NCI-H2171 treated with DMSO at 0.1 percent for 48 hours (cell line): ENCODE measurements around the gene GALNT7.
A peak's percentile ranks its signal among the peaks of the same experiment; 100 is the strongest.
"Not testable (repeated sequence)": the region's sequence is repeated elsewhere in the genome, so short reads cannot be mapped to it uniquely, and the experiment has no call there.

Experiments used
- DNase-seq: peaks from one replicate; lab custom pipeline; 2025; lab: John Stamatoyannopoulos, UW

GALNT7 gene, protein sequence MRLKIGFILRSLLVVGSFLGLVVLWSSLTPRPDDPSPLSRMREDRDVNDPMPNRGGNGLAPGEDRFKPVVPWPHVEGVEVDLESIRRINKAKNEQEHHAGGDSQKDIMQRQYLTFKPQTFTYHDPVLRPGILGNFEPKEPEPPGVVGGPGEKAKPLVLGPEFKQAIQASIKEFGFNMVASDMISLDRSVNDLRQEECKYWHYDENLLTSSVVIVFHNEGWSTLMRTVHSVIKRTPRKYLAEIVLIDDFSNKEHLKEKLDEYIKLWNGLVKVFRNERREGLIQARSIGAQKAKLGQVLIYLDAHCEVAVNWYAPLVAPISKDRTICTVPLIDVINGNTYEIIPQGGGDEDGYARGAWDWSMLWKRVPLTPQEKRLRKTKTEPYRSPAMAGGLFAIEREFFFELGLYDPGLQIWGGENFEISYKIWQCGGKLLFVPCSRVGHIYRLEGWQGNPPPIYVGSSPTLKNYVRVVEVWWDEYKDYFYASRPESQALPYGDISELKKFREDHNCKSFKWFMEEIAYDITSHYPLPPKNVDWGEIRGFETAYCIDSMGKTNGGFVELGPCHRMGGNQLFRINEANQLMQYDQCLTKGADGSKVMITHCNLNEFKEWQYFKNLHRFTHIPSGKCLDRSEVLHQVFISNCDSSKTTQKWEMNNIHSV

DNA sequence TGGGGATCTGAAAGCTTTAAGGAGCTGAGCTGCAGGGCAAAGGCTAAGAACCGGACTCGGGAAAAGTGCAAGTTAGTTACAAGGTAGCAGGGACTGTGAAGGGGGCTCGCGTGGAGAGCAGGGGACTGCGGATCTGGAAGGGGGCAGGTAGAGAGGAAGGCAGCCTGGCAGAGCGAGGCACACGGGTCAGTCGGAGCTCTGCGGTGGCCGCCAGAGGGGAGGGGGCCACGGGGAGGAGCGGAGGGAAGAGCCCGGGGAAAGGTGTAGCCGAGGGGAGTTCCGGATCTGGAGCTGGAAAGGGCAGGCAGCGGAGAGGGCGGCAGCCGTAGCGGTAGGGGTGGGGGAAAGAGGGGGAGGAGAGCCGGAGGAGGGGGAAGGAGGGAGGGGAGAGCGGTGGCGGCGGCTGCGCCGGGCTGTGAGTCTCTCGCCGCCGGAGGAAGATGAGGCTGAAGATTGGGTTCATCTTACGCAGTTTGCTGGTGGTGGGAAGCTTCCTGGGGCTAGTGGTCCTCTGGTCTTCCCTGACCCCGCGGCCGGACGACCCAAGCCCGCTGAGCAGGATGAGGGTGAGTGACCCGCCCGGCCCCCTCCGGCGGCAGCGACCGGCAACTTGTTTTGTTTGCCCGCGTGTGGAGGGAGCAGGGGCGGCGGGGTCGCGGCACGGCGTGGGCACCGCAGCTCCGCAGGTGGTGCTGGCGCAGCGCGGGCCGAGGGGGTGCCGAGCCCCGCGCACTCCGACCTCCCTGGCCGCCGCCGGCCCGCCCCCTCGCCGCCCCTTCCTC, at the start of gene GALNT7:
GALNT7 (plus strand) TSS at position 416 of the 782 bp plus-strand sequence; CDS start at position 441, 25 bp downstream.
- DNase-seq, result peak; percentile 71

DNA sequence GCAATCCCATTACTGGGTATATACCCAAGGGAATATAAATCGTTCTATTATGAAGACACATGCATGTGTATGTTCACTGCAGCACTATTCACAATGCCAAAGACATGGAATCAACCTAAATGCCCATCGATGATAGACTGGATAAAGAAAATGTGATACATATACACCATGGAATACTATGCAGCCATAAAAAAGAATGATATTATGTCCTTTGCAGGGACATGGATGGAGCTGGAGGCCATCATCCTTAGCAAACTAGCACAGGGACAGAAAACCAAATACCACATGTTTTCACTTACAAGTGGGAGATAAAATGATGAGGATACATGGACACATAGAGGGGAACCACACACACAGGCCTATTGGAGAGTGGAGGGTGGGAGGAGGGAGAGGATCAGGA, 49.8 kb upstream of the GALNT7 start:
- DNase-seq, result not testable (repeated sequence)

DNA sequence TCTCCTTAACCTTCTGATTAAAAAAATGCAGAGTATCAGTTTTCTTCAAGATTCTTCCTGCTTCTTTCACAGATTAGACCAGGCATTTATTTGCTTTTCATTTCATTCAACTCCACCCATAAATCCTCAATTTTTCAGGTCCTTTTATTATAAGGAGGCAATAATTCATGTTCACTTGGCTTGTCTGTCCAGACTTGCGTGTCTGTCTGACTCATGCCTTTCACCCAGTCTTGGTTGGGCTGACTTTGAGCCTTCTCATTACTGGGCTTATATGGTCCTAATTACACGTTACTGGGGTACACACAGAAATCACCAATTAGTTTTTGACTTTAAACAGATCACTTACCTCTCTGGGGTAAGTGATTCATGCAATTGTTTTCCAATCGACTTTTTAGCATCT, 48.8 kb upstream of the GALNT7 start:
- no peak for DNase-seq

DNA sequence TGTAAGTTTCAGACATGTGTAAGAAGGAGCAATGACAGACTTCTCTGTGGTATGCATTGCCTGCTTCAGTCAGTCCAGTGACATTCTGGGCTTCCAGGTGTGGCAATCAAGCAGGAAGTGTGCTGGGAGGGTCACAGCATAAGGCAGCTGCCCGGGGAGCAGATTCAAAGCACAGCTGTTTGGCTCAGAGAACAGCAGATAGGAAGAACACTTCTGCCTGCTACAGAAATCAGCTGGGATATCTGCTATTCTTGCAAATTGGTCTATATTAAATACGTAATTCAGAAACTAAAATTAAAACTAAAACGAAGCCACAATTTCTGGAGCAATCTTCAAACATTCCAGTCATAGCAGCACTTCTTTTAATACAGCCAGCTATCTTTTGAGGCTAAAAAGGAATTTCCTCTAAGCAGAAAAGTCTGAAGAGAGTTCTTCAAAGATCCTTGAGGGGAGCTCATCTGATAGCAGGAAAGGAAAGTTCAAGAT, 47.5 kb upstream of the GALNT7 start:
- peak; percentile 63 for DNase-seq

DNA sequence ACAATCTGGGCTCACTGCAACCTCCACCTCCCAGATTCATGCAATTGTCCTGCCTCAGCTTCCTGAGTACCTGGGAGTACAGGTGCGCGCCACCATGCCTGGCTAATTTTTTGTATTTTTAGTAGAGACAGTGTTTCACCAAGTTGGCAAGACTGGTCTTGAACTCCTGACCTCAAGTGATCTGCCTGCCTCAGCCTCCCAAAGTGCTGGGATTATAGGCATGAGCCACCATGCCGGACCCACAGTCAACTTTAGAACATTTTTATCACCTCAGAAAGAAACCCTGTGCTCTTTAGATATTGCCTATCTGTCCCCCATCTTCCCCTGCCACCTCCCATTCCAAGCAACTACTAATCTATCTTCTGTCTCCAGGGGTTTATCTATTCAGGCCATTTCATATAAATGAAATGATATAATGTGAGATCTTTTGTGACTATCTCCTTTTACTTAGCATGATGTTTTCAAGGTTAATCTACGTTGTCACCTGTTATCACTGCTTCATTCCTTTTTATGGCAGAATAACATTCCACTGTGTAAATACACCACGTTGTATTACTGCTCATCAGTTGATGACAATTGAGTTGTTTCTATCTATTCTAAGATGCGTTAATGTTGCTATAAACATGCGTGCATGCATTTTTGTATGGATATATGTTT, 44.3 kb upstream of the GALNT7 start:
- no peak for DNase-seq

DNA sequence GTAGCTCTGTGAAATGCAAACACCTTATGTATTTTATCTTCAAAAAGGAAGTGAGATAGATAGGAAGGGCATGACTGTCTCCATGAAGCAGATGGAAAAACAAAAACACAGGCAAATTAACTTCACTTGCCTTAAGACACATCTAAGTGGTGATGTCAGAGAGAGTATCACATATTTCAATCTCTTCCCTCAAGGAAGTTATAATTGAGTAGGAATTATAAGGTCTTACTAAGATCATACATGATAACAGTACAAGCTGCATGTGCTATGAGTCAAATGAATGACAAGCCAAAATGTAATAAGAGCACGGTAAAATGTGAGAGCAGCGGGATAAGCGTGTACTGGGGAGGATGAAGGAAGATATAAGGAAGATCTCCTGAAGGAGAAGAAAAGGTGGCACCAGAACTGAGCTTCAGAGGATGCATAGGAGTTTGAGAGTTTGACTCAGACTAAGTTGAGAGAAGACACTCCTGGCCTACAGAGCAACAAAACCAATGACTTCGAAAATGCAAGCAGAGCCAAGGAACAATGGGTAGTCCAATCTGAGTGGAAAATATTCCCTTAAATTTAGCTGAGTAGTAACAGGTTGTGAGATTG, 43.3 kb upstream of the GALNT7 start:
- no peak for DNase-seq

DNA sequence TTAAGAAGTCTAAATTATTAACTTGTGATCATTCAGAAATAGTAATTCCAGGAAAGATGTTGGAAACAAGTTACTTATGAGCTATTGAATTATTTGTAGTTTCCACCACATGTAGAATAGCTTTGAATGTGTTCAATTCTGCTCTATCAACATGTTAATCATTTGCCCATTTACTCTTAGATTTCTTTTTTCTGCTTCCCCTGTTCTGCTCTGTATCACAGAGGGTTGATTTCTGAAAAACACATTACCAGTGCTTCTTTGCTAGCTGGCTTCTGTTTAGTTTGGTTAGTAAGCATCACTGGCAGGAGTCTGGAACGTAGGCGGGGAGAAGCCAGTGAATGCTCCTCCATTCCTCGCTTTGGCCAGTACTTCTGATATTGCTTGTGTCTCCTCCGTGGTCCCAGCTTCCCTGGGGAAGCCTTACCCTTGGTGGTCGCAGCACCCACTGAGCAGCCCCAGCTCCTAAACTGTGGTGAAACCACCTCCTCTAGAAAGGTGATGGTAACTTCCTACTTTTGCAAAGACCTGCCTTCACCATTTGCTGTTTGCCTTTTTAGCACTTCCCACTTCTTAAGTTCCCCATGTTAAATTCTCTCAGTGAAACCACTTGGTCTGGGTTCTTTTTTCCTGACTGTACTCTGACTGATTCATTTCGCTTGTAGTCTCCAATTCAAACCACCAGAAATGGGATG, 40.3 kb upstream of the GALNT7 start:
- no peak for DNase-seq

DNA sequence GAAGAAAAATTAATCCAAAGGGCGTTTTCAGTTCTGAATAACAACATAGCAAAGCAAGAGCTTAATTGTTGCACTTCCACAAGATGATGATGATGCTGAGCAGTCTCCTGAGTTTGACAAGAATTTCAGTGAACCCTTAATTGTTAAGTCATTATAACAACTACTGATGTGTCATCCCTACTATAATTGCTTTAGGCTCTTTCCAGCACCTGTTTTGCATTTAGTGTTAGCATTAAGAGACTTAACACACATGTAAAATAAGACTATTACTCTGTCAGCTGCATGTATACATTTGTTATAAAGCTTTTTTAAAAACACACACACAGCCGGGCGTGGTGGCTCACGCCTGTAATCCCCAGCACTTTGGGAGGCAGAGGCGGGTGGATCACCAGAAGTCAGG, 37.9 kb upstream of the GALNT7 start:
- DNase-seq, result no peak

DNA sequence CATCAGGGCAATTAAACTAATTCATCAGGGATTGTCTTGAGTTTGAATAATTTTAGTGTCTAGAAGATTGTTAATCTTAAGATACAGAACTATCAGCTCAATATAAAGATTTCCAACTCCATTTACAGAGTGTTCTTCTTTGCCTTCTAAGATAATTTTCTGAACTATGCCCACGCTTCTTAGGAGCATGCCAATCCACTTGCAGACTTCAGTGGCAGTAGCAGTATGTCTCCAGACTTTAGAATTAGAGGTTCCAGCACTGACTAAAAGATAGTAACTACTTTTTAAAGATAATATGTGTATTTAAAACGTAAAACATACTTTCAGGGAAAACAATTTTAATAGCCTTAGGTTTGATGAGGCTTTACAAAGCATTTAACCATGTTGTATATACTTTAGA, 34.2 kb upstream of the GALNT7 start:
- DNase-seq, result no peak

DNA sequence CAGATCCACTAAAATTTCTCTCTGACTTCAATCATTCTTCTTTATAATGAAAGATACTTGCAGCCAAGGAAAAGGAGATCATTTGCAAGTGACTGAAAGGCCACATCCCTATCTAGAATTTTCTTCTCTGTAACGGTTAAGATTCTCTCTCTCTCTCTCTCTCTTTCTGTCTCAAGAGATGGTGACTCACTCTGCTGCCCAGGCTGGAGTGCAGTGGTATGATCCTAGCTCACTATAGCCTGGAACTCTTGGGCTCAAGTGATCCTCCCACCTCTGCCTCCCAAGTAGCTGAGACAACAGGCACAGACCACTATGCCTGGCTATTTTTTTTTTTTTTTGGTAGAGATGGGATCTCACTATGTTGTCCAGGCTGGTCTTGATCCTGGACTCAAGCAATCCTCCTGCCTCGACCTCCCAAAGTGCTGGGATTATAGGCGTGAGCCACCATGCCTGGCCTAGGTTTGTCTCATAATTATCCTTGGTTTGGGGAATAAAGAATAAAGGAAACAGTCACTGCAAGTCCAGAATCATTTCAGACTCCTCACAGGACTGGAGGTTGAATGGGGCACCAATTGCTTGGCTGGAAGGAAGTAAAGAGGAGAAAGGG, 33.3 kb upstream of the GALNT7 start:
- DNase-seq, result no peak

DNA sequence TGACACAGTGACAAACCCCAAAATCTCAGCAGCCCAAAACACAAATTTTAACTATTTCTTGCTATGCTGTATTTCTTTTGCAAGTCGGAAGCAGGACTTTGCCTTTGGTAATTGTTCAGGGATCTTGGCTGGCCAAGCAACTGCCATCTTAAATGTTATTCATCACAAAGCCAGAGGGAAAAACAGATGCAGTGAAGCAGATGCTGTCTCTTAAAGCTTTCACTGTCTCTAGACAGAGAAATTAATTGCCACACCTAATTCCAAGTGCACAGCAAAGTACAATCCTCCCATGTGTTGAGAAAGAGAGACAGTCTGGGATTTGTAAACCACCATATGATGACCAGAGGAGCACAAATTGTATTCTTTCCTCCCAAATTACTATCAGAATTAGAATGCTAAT, 30.0 kb upstream of the GALNT7 start:
- peak; percentile 54 for DNase-seq

DNA sequence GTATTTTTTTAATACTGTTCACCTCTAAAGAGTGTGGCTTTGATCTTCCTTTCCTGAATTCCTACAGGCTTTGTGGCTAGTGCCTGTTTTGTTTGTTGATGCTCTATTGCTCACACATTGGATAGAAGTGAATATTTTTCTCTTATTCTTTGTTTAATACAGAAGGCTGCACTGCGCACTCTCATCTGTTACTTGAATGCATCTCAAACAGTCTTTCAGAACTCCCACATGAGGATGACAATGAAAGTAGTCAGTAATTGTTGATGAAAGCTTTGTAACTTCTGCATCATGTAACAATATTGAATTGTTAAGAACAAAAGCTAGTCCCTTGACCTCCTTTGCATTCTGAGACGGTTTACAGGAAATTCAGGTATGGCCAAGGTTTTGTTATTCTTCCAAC, 29.1 kb upstream of the GALNT7 start:
- no peak for DNase-seq

DNA sequence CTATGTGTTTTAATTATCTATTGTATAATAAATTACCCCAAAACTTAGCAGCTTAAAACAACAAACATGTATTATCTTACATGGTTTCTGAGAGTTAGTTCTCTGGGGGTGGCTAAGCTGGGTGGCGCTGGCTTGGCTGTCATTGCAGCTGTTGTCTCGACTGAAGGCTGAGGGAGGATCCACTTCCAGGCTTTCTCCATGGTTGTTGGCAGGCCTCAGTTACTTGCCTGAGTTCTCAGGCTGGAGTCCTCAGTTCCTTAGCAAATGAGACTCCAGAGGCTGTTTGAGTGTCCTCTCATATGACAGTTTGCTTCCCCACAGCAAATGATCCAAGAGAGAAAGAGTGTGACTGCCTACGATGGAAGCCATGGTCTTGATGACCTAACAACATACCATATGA, 23.5 kb upstream of the GALNT7 start:
- no peak for DNase-seq

DNA sequence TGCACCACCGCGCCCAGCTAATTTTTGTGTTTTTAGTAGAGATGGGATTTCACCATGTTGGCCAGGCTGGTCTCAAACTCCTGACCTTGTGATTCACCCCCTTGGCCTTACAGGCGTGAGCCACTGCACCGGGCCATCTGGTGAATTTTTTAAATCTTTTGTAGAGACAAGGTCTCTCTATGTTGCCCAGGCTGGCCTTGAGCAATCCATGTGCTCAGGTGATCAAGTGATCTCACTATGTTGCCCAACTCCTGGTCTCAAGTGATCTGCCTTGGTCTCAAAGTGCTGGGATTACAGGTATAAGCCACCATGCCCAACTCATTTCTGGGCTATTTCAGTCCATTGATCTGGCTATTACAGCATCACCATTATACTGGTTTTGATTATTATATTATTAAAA, 22.2 kb upstream of the GALNT7 start:
- DNase-seq, result no peak

DNA sequence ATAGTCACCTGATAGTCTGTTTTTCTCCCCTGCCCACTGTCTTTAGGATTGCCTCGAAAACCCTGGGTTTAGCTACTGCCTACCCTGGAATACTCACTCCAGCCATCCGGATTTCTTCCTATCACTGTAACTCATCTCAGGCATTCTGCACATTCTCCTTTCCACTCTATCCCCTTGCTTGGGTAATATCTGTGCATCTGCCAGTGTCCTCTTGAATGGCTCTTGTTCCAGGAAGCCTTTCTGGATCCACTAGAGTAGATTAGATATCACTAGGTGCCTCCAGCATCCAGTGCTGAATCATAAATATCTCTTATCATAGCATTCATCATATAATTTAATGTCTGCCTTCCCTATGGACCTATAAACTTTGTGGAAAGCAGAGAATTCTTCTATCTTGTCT, 17.1 kb upstream of the GALNT7 start:
- no peak for DNase-seq

DNA sequence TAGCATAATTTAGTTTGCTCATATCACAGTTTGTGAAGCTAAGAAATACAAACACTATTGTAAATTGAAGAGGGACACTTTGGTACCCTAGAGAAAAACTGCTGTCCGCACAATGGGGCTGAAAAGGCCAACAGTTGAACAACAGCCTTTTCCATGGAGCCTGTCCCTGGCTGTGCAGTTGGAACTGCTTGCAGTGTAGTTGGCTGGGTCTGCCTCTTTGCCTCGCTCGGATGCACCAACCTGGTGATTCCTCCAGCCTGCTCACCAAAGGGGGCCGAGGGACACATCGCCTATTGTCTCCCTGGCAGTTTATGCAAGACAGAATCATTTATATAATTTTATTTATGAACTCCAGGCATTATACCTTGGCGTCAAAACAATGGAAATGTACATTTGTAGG, 16.5 kb upstream of the GALNT7 start:
- DNase-seq, result no peak

DNA sequence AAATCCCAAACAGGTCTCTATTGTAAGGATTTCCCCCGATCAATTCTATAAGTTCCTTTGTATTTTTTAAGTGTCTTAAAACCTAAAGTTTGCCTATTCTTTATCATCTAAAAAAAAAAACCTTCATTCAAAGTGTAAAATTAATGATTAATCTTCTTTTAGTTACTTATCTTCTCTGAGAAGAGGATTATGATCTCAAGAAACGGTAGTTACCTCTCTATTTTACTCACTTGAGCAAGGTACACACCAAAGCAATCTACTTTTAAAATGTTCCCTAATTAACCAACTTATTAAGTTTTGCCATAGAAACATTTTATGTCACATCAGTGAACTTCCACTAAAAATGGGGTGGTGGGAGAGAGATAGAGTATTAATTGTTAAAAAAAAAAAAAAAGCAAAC, 15.2 kb upstream of the GALNT7 start:
- no peak for DNase-seq

DNA sequence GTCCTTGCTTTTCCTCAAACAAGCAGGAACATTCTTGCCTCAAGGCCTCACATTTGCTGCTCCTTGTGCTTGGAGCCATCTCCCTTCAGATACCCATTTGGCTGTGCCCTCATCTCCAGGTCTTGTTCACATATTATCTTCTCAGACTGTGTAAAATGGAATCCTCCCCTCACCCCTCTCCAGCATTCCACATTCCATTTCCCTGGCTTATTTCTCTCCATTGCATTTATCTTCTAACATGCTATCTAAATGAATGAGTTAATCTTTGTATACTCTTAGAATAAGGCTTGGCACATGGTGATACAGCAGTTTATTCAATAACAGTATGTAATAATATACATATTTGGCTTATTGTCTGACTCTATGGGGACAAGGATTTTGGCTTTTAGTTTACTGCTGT, 8.8 kb upstream of the GALNT7 start:
- DNase-seq, result no peak

DNA sequence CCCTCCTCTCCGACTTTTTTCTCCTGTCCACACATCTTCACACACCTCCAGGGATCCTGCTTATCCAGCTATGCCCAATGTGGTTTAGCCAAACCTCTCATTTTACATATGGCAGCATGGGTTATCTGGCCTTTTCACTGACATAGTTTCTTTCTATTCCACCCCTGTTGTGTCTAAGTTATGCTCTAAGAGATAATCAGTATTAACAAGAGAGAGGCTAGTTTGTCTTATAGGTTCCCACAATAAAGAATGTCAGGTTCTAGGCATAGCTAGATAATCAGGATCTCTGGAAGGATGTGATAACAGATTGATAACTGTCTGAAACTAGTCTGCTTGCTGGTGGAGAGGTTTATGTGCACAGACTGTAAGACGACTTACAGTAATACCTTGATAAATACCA, 7.7 kb upstream of the GALNT7 start:
- DNase-seq, result no peak

DNA sequence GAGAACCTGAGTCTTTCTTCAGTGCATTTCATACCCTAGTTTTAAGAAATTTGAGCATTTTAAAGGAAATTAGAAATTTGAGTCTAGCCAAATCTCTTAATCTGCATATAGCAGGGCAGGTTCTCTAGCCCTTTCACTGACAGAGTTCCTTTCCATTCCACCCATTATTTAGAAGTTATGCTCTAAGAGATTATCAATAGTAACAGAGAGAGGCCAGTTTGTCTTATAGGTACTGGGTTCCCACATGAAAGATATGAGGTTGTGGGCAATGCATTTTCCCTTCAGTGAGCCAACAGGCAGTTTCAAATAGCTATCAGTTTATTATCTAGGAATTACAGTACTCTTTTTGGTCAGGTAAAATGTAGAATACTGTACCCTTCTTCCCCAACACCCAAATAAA, 7.3 kb upstream of the GALNT7 start:
- DNase-seq, result no peak

DNA sequence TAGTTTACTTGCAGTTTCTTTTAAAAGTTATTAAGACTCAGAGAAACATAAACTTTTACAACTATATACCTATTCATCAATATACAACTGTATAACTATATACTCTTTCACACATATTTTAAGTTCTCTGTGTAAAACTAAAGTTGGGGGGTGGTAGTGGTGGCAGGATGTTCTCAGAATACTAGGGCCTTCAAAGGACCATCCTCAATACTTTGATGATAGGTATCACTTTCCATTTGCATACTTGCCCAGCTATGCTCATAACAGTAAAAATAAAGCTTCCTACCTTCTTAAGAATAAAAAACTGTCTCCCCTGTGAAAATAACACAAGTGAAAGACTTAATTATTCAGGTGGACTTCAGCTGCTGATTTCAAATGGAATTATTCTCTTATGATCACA, 2.9 kb upstream of the GALNT7 start:
- no peak for DNase-seq
